Measurements from ENCODE around the gene SOAT2. TPM values are rescaled to one million over a fixed set of nuclear protein-coding genes. Genes with fewer than 3 reads are reported as not detected.

SOAT2 gene
- total and polyA plus RNA-seq, 4 experiments from 2014 or later: 0.20 to 0.85 (median 0.34) TPM

GRCh38 chr12:53147653-53148052 lies 44.4 kb downstream of the SOAT2 start:
- Mint-ChIP-seq H3K4me1 (peaks cover 0 to 1% (median 0%) of the 10 kb centered on the region in 4 donors), H3K27ac (no peak overlapping the region), H3K9me3 (no peaks in the 10 kb centered on the region), H3K36me3 (no peaks in the 10 kb centered on the region), H3K4me3 (no peak overlapping the region), H3K27me3 (no peaks in the 10 kb centered on the region)
- no peaks in the 10 kb centered on the region for H3K27me3 ChIP-seq (ENCODE audit: insufficient read depth, low read length)
- H3K9me3 ChIP-seq (ENCODE audit: control insufficient read depth in 1 of 2, low read length in 2 of 2): no peaks in the 10 kb centered on the region
- no peaks in the 10 kb centered on the region for H3K4me1 ChIP-seq (ENCODE audit: insufficient read depth, low read length)
- intact Hi-C loops (cut with micrococcal nuclease): no loop called here
- H3K4me3 ChIP-seq (ENCODE audit: low read length in 2 of 2): no peak overlapping the region
- no peak for DNase-seq
- POLR2A ChIA-PET (ENCODE audit: partially characterized antibody): no interaction called here
- no peak overlapping the region for H3K27ac ChIP-seq (ENCODE audit: low read depth, low read length)
- CTCF ChIA-PET (ENCODE audit: partially characterized antibody): no interaction called here
- H3K36me3 ChIP-seq (ENCODE audit: insufficient read depth, low read length): no peaks in the 10 kb centered on the region

- H3K4me3 Mint-ChIP-seq: no peak overlapping the region
- H3K27ac Mint-ChIP-seq: no peak overlapping the region
- no peaks in the 10 kb centered on the region for H3K9me3 ChIP-seq (ENCODE audit: control insufficient read depth in 1 of 2, low read length in 2 of 2)
- H3K4me1 Mint-ChIP-seq: no peaks in the 10 kb centered on the region
- H3K27me3 Mint-ChIP-seq: no peaks in the 10 kb centered on the region
- ChIA-PET POLR2A (ENCODE audit: partially characterized antibody) (no interaction called here), CTCF (ENCODE audit: partially characterized antibody) (interaction anchor here (0.6 to 2.3 kb wide), 3 partner anchors 9 to 85 kb away, joined by 3 to 6 read pairs (median 3); no protein-coding TSS in a partner anchor)
- no peaks in the 10 kb centered on the region for H3K36me3 ChIP-seq (ENCODE audit: insufficient read depth, low read length)
- no peaks in the 10 kb centered on the region for H3K4me1 ChIP-seq (ENCODE audit: insufficient read depth, low read length)
- H3K27ac ChIP-seq (ENCODE audit: low read depth, low read length): no peak overlapping the region
- H3K4me3 ChIP-seq (ENCODE audit: low read length in 2 of 2): no peak overlapping the region
- intact Hi-C loops (cut with micrococcal nuclease): no loop called here
- DNase-seq: no peak
- no peaks in the 10 kb centered on the region for H3K27me3 ChIP-seq (ENCODE audit: insufficient read depth, low read length)
- H3K9me3 Mint-ChIP-seq: no peaks in the 10 kb centered on the region
- H3K36me3 Mint-ChIP-seq: no peaks in the 10 kb centered on the region
Measured at GRCh38 chr12:53151039-53151438, 47.8 kb downstream of the SOAT2 start.

GRCh38 chr12:53152390-53152789 lies 49.1 kb downstream of the SOAT2 start:
- intact Hi-C loops (cut with micrococcal nuclease): no loop called here
- no peaks in the 10 kb centered on the region for H3K36me3 Mint-ChIP-seq
- CTCF ChIA-PET (ENCODE audit: partially characterized antibody): no interaction called here

GRCh38 chr12:53159195-53159839 lies 56.0 kb downstream of the SOAT2 start:
- CTCF ChIA-PET (ENCODE audit: partially characterized antibody): interaction anchor here (0.7 to 10.4 kb wide), 48 partner anchors 8 to 349 kb away, joined by 3 to 165 read pairs (median 4); partner anchors contain the start of genes AAAS, CSAD, ESPL1 and ITGB7
- Mint-ChIP-seq H3K9me3 (no peaks in the 10 kb centered on the region), H3K27me3 (no peaks in the 10 kb centered on the region), H3K4me3 (peak overlapping the region in 2 of 8 donors; percentile 2 to 54), H3K4me1 (peaks cover 5 to 8% (median 6%) of the 10 kb centered on the region in 4 donors), H3K36me3 (no peaks in the 10 kb centered on the region), H3K27ac (peak overlapping the region in 4 of 7 donors; percentile 3 to 87 (median 44))
- Histone ChIP-seq H3K9me3 (ENCODE audit: control insufficient read depth in 1 of 2, low read length in 2 of 2) (no peaks in the 10 kb centered on the region), H3K4me1 (ENCODE audit: insufficient read depth, low read length) (peaks cover 10% of the 10 kb centered on the region), H3K36me3 (ENCODE audit: insufficient read depth, low read length) (no peaks in the 10 kb centered on the region), H3K4me3 (ENCODE audit: low read length in 2 of 2) (no peak overlapping the region), H3K27me3 (ENCODE audit: insufficient read depth, low read length) (no peaks in the 10 kb centered on the region), H3K27ac (ENCODE audit: low read depth, low read length) (no peak overlapping the region)
- POLR2A ChIA-PET (ENCODE audit: partially characterized antibody): interaction anchor here (0.6 to 2.4 kb wide), 21 partner anchors 21 to 286 kb away, joined by 3 to 17 read pairs (median 4); partner anchors contain the start of genes AAAS, CSAD and ZNF740
- intact Hi-C loops (cut with micrococcal nuclease): loop anchor here (1.0 to 2.0 kb wide), 10 partner anchors 21 to 262 kb away; partner anchors contain the start of genes AAAS, CSAD, ESPL1 and PFDN5
- peak; percentile 83 to 85 (median 85) for DNase-seq

More at GRCh38 chr12:53152390-53152789, 49.1 kb downstream of the SOAT2 start:
- no peaks in the 10 kb centered on the region for H3K9me3 ChIP-seq (ENCODE audit: control insufficient read depth in 1 of 2, low read length in 2 of 2)
- no peak overlapping the region for H3K4me3 ChIP-seq (ENCODE audit: low read length in 2 of 2)
- Mint-ChIP-seq H3K9me3 (no peaks in the 10 kb centered on the region), H3K27ac (no peak overlapping the region), H3K27me3 (no peaks in the 10 kb centered on the region), H3K4me3 (no peak overlapping the region), H3K4me1 (no peaks in the 10 kb centered on the region)
- DNase-seq: no peak
- H3K4me1 ChIP-seq (ENCODE audit: insufficient read depth, low read length): no peaks in the 10 kb centered on the region
- no peak overlapping the region for H3K27ac ChIP-seq (ENCODE audit: low read depth, low read length)
- no peaks in the 10 kb centered on the region for H3K36me3 ChIP-seq (ENCODE audit: insufficient read depth, low read length)
- no peaks in the 10 kb centered on the region for H3K27me3 ChIP-seq (ENCODE audit: insufficient read depth, low read length)
- POLR2A ChIA-PET (ENCODE audit: partially characterized antibody): no interaction called here

GRCh38 chr12:53160000-53160399 lies 56.7 kb downstream of the SOAT2 start:
- ChIA-PET POLR2A (ENCODE audit: partially characterized antibody) (interaction anchor here (0.6 to 2.4 kb wide), 21 partner anchors 20 to 285 kb away, joined by 3 to 17 read pairs (median 4); partner anchors contain the start of genes AAAS, CSAD, ITGB7 and PFDN5), CTCF (ENCODE audit: partially characterized antibody) (interaction anchor here (0.7 to 10.4 kb wide), 49 partner anchors 9 to 349 kb away, joined by 3 to 165 read pairs (median 4); partner anchors contain the start of genes AAAS, CSAD, ESPL1 and ITGB7)
- intact Hi-C loops (cut with micrococcal nuclease): loop anchor here (1.0 to 2.0 kb wide), 10 partner anchors 20 to 261 kb away; partner anchors contain the start of genes AAAS, CSAD, ESPL1 and PFDN5
- no peak overlapping the region for H3K27ac Mint-ChIP-seq
- H3K9me3 Mint-ChIP-seq: no peaks in the 10 kb centered on the region
- no peak overlapping the region for H3K4me3 Mint-ChIP-seq
- DNase-seq: no peak
- H3K4me1 Mint-ChIP-seq: peaks cover 5 to 8% (median 6%) of the 10 kb centered on the region in 4 donors
- no peaks in the 10 kb centered on the region for H3K27me3 Mint-ChIP-seq
- Histone ChIP-seq H3K4me3 (ENCODE audit: low read length in 2 of 2) (no peak overlapping the region), H3K4me1 (ENCODE audit: insufficient read depth, low read length) (peaks cover 10% of the 10 kb centered on the region), H3K36me3 (ENCODE audit: insufficient read depth, low read length) (no peaks in the 10 kb centered on the region), H3K27ac (ENCODE audit: low read depth, low read length) (no peak overlapping the region), H3K9me3 (ENCODE audit: control insufficient read depth in 1 of 2, low read length in 2 of 2) (no peaks in the 10 kb centered on the region), H3K27me3 (ENCODE audit: insufficient read depth, low read length) (no peaks in the 10 kb centered on the region)
- no peaks in the 10 kb centered on the region for H3K36me3 Mint-ChIP-seq

- H3K4me3 Mint-ChIP-seq: no peak overlapping the region
- H3K9me3 Mint-ChIP-seq: no peaks in the 10 kb centered on the region
- no peak for DNase-seq
- ChIA-PET CTCF (ENCODE audit: partially characterized antibody) (interaction anchor here (0.7 to 10.4 kb wide), 33 partner anchors 8 to 270 kb away, joined by 3 to 165 read pairs (median 6); partner anchors contain the start of genes CSAD, ESPL1, ITGB7 and PFDN5), POLR2A (ENCODE audit: partially characterized antibody) (interaction anchor here (1.1 to 2.6 kb wide), 14 partner anchors 20 to 185 kb away, joined by 3 to 12 read pairs (median 5); partner anchors contain the start of genes AAAS, CSAD, ESPL1 and ITGB7)
- H3K27me3 Mint-ChIP-seq: no peaks in the 10 kb centered on the region
- H3K4me1 Mint-ChIP-seq: peaks cover 5 to 8% (median 6%) of the 10 kb centered on the region in 4 donors
- no peak overlapping the region for H3K27ac Mint-ChIP-seq
- H3K4me1 ChIP-seq (ENCODE audit: insufficient read depth, low read length): peaks cover 10% of the 10 kb centered on the region
- H3K9me3 ChIP-seq (ENCODE audit: control insufficient read depth in 1 of 2, low read length in 2 of 2): no peaks in the 10 kb centered on the region
- H3K27ac ChIP-seq (ENCODE audit: low read depth, low read length): no peak overlapping the region
- intact Hi-C loops (cut with micrococcal nuclease): no loop called here
- no peaks in the 10 kb centered on the region for H3K36me3 ChIP-seq (ENCODE audit: insufficient read depth, low read length)
- H3K36me3 Mint-ChIP-seq: no peaks in the 10 kb centered on the region
- no peak overlapping the region for H3K4me3 ChIP-seq (ENCODE audit: low read length in 2 of 2)
- no peaks in the 10 kb centered on the region for H3K27me3 ChIP-seq (ENCODE audit: insufficient read depth, low read length)
Measured at GRCh38 chr12:53160673-53161072, 57.4 kb downstream of the SOAT2 start.
